Heart left ventricle (tissue), 16 donors: ENCODE measurements around the gene NR1D1. TPM values are rescaled to one million over a fixed set of nuclear protein-coding genes. Genes with fewer than 3 reads are reported as not detected.

Experiments
- ATAC-seq, 4 donors: fragments of 200-7000 bp; cut with Tn5 transposase; one replicate each; pipeline ENCODE4 v1.9.1; 2020 to 2022; ENCODE audit warnings: moderate library complexity in 4 of 4, mild to moderate bottlenecking in 3 of 4, moderate number of reproducible peaks in 1 of 4
- DNase-seq, 5 donors: peaks; one replicate each; pipeline ENCODE4 v3.0.0-alpha.2; 2020
- H3K27ac ChIP-seq, 12 donors: fragments of 200-600 bp; sonication (generic) in 4 of 12; one replicate each; pipeline versions ENCODE4 v1.5.0 to v1.8.0; 2016 to 2022; ENCODE audit warnings: mild to moderate bottlenecking in 2 of 12
- H3K27me3 ChIP-seq, 9 donors: fragments of 200-600 bp; sonication (generic) in 2 of 9; one replicate each; pipeline versions ENCODE4 v1.5.1 to v1.8.0; 2016 to 2022; ENCODE audit warnings: mild to moderate bottlenecking in 3 of 9
- H3K36me3 ChIP-seq, 9 donors: fragments of 200-600 bp; sonication (generic) in 2 of 9; one replicate each; pipeline versions ENCODE4 v1.5.0 to v1.8.0; 2018 to 2022; ENCODE audit warnings: mild to moderate bottlenecking in 2 of 9
- H3K4me1 ChIP-seq, 12 donors: fragments of 200-600 bp; sonication (generic) in 4 of 12; one replicate each; pipeline versions ENCODE4 v1.5.0 to v1.8.0; 2016 to 2022; ENCODE audit warnings: mild to moderate bottlenecking in 3 of 12
- H3K4me3 ChIP-seq, 12 donors: fragments of 200-600 bp; sonication (generic) in 4 of 12; one replicate each; pipeline versions ENCODE4 v1.5.0 to v1.8.0; 2017 to 2022; ENCODE audit warnings: mild to moderate bottlenecking in 9 of 12, moderate library complexity in 4 of 12
- H3K9me3 ChIP-seq, 12 donors: fragments of 200-600 bp; sonication (generic) in 4 of 12; one replicate each; pipeline versions ENCODE4 v1.5.0 to v1.8.0; 2016 to 2022; ENCODE audit warnings: mild to moderate bottlenecking in 1 of 12
- CTCF ChIP-seq, 12 donors: fragments of 200-600 bp; sonication (generic) in 4 of 12; IDR thresholded peaks; one replicate each; pipeline versions ENCODE4 v1.5.0 to v1.8.0; 2018 to 2022; ENCODE audit warnings: antibody characterized with exemption in 12 of 12, mild to moderate bottlenecking in 5 of 12
- POLR2A ChIP-seq, 2 donors: fragments of 450-650 bp; IDR thresholded peaks; one replicate each; pipeline ENCODE4 v1.6.1; 2017; ENCODE audit warnings: antibody characterized with exemption in 2 of 2, mild to moderate bottlenecking in 2 of 2, moderate library complexity in 2 of 2
- WGBS, 4 donors: extraction: QIAGEN DNeasy Blood & Tissue Kit in 2 of 4; methylation state at CpG; one replicate each; pipeline versions ENCODE4 v1.1.5 to v1.1.7; 2013 to 2018; 5-methylcytosine and 5-hydroxymethylcytosine counted together
- intact Hi-C, 10 donors: fragments of 100-400 bp; cut with DNase I; formaldehyde crosslinking; loops; one replicate each; pipeline versions ENCODE4 v1.11.1 to v1.14.2; 2022
- polyA plus RNA-seq, 2 donors: library from polyadenylated mRNA; stranded (reverse); fragments of 200-250 nt; gene quantifications; one replicate each; pipeline ENCODE4 v1.2.3, GENCODE V29; 2013
- total RNA-seq, 9 donors: library from RNA; depleted of rRNA in 2 of 9; stranded (reverse); fragments of >200 nt in 2 of 9; fragmentation: NEBNext Ultra II Directional in 3 of 9; extraction: Animal tissue kit (Norgen Biotek cat#: 25700) in 3 of 9; gene quantifications; one replicate each; pipeline versions ENCODE4 v1.1.0 to v1.2.4, GENCODE V29; 2016 to 2023
- donor health status: ischemic (EF 13 %, LVEDD 7.1; RV severe dilation, severe dysfunction).
- donor health status: healthy with polysubstance abuse.
- donor health status: DM: no; HTN: yes; CAD: no.
- donor health status: DM: no; HTN: no; CAD: no.
- donor health status: ischemic (EF 25% LVEDD 6.9; RV normal size, moderate dysfunction).
- donor health status: ischemic (EF 25% LVEDD 5.7; RV mildly dilated, moderate dysfunction).
- donor health status: healthy.
- donor health status: DM: yes; HTN: yes; CAD: no.
- donor health status: ischemic (EF 35%, LVEDD 5.7; RV mildly dilated, moderate dysfunction).
- donor health status: nonischemic (EF 11% LVEDD 7.7; RV severe dilation, severe dysfunction).
- donor health status: DM: yes; HTN: yes; CAD: no.
- donor health status: PGD.
- donor health status: ischemic (EF 29% LVEDD 5.4; RV normal size, mild dysfunction).
- donor health status: nonischemic (EF 23%, LVEDD 6.1; RV moderate dilation, normal function).

NR1D1 gene
- total and polyA plus RNA-seq, 11 donors = 5.8 to 36.1 (median 20.2) TPM

- peaks cover 37 to 69% (median 66%) of the 10 kb centered on the region in 12 donors for H3K4me1 ChIP-seq
- intact Hi-C loops = loop anchor here in 9 of 10 donors (1.0 to 10.0 kb wide), 12 partner anchors 15 to 97 kb away; partner anchors contain the start of genes THRA (in 6 of the 9) and CSF3 (in 1 of the 9)
- no peak for TF ChIP-seq CTCF (IDR thresholded peaks at IDR 0.05)
- no peak for TF ChIP-seq POLR2A (IDR thresholded peaks at IDR 0.05)
- no peak for DNase-seq
- no peaks in the 10 kb centered on the region for H3K9me3 ChIP-seq
- no peaks in the 10 kb centered on the region for H3K36me3 ChIP-seq
- ATAC-seq = no peak
- H3K4me3 ChIP-seq = peak overlapping the region in 6 of 12 donors; percentile 45 to 58 (median 52)
- no peaks in the 10 kb centered on the region for H3K27me3 ChIP-seq
- WGBS, 4 donors = 15 to 23% (median 21%) methylated on average over 2 of the region's 2 CpGs
- H3K27ac ChIP-seq = peak overlapping the region; percentile 72 to 100 (median 95)
Measured at GRCh38 chr17:40112191-40112711, 11.9 kb upstream of the NR1D1 start.

- H3K9me3 ChIP-seq = no peaks in the 10 kb centered on the region
- ATAC-seq = peak; percentile 65 to 79 (median 74)
- no peaks in the 10 kb centered on the region for H3K27me3 ChIP-seq
- 0 to 1% (median 1%) methylated on average over 12 of the region's 12 CpGs for WGBS, 4 donors
- peak in 1 of 2 donors; percentile 30 for TF ChIP-seq POLR2A (IDR thresholded peaks at IDR 0.05)
- TF ChIP-seq CTCF (IDR thresholded peaks at IDR 0.05) = peak; percentile 78 to 96 (median 88)
- H3K4me1 ChIP-seq = peaks cover 37 to 77% (median 73%) of the 10 kb centered on the region in 12 donors
- H3K36me3 ChIP-seq = no peaks in the 10 kb centered on the region
- H3K27ac ChIP-seq = peak overlapping the region; percentile 72 to 100 (median 95)
- peak overlapping the region in 8 of 12 donors; percentile 1 to 47 (median 34) for H3K4me3 ChIP-seq
- intact Hi-C loops = loop anchor here in 9 of 10 donors (1.0 to 10.0 kb wide), 15 partner anchors 11 to 97 kb away; partner anchors contain the start of genes THRA (in 7 of the 9), CSF3 (in 1 of the 9) and NR1D1 (in 1 of the 9)
- peak; percentile 92 to 96 (median 95) for DNase-seq
Measured at GRCh38 chr17:40111221-40112128, 11.1 kb upstream of the NR1D1 start.

- DNase-seq (peak in 2 of 5 donors; percentile 44 to 62), ATAC-seq (no peak)
- Histone ChIP-seq H3K36me3 (no peaks in the 10 kb centered on the region), H3K9me3 (no peaks in the 10 kb centered on the region), H3K27ac (peak overlapping the region; percentile 72 to 100 (median 95)), H3K4me1 (peaks cover 37 to 89% (median 84%) of the 10 kb centered on the region in 12 donors), H3K4me3 (peak overlapping the region in 6 of 12 donors; percentile 18 to 47 (median 41)), H3K27me3 (no peaks in the 10 kb centered on the region)
- TF ChIP-seq CTCF (IDR thresholded peaks at IDR 0.05) (no peak), POLR2A (IDR thresholded peaks at IDR 0.05) (no peak)
- whole genome bisulfite sequencing, 4 donors = 41 to 59% (median 51%) methylated on average over 3 of the region's 3 CpGs
- intact Hi-C loops = loop anchor here in 7 of 10 donors (2.0 to 10.0 kb wide), 8 partner anchors 23 to 95 kb away; partner anchors contain the start of genes THRA (in 4 of the 7) and CSF3 (in 1 of the 7)
Measured at GRCh38 chr17:40110026-40110845, 9.8 kb upstream of the NR1D1 start.
